D721Med (cell line): ENCODE measurements around the gene TOX2.

ENCODE experiments used
- DNase-seq: peaks from one replicate; pipeline ENCODE4 v3.0.0; 2011; ENCODE audit warnings: low spot score; ENCODE audit not compliant: insufficient read length
- FAIRE-seq: peaks from 2 replicates; lab custom pipeline; 2011; peaks lifted over from hg19 to GRCh38; lab: Jason Lieb, UNC
- TF ChIP-seq, protein P1 (sequence below): IDR thresholded peaks from 2 replicates; pipeline ENCODE4 v1.5.1; 2012; ENCODE audit warnings: mild to moderate bottlenecking, control low read depth; ENCODE audit not compliant: insufficient read depth; ENCODE audit errors: missing control alignments

TOX2 gene

GRCh38 chr20:43921227-43921780 is 6.7 kb downstream of the TOX2 start:
- FAIRE-seq (no peak), DNase-seq (no peak)
- TF ChIP-seq, protein P1, sequence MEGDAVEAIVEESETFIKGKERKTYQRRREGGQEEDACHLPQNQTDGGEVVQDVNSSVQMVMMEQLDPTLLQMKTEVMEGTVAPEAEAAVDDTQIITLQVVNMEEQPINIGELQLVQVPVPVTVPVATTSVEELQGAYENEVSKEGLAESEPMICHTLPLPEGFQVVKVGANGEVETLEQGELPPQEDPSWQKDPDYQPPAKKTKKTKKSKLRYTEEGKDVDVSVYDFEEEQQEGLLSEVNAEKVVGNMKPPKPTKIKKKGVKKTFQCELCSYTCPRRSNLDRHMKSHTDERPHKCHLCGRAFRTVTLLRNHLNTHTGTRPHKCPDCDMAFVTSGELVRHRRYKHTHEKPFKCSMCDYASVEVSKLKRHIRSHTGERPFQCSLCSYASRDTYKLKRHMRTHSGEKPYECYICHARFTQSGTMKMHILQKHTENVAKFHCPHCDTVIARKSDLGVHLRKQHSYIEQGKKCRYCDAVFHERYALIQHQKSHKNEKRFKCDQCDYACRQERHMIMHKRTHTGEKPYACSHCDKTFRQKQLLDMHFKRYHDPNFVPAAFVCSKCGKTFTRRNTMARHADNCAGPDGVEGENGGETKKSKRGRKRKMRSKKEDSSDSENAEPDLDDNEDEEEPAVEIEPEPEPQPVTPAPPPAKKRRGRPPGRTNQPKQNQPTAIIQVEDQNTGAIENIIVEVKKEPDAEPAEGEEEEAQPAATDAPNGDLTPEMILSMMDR, result no peak

- DNase-seq (no peak), FAIRE-seq (no peak)
These were observed 8.0 kb downstream of the TOX2 start for GRCh38 chr20:43922614-43923013.

GRCh38 chr20:43923322-43923721 is 8.7 kb downstream of the TOX2 start:
- FAIRE-seq (no peak), DNase-seq (no peak)
- TF ChIP-seq, protein P1, result no peak

More at GRCh38 chr20:43922614-43923013, 8.0 kb downstream of the TOX2 start:
- TF ChIP-seq, protein P1, result no peak

GRCh38 chr20:43923917-43924316 is 9.3 kb downstream of the TOX2 start:
- TF ChIP-seq, protein P1, result no peak
- FAIRE-seq (no peak), DNase-seq (no peak)

DNA sequence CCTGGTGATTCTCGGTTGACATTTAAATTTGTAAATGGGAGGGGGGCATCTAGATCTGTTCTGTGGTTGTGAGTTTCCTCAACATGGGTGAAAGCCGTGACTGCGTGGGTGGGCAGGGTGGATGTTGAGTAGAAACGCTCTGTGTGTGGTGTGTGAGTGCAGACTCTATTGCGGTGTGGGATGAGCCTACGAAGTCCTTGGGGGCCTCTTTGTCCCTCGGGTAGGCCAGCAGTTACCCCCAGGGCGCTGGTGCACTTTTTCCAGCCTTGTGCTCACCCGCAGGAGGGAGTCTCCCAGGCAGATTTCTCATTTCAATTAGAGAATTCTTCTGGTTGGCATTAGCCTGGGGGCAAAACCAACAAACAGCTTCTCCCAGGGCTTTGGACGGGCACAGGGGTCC is 10.6 kb downstream of the TOX2 start:
- TF ChIP-seq, protein P1, result no peak
- FAIRE-seq (no peak), DNase-seq (no peak)

GRCh38 chr20:43925801-43926200 is 11.1 kb downstream of the TOX2 start:
- TF ChIP-seq, protein P1, result no peak
- no peak for DNase-seq
- FAIRE-seq, result no peak

GRCh38 chr20:43926287-43927050 is 11.8 kb downstream of the TOX2 start:
- FAIRE-seq, result no peak
- DNase-seq, result no peak
- TF ChIP-seq, protein P1, result no peak
